ENCODE results near the gene ZNF582.
"Not testable (repeated sequence)": the region's sequence is repeated elsewhere in the genome, so short reads cannot be mapped to it uniquely, and the experiment has no call there.

Gene ZNF582

GRCh38 chr19:56351208-56351607 is 42.1 kb downstream of the ZNF582 start:
- DNase-seq (ENCODE audit: low read depth): no peak

GRCh38 chr19:56350416-56351045 is 42.8 kb downstream of the ZNF582 start:
- DNase-seq (ENCODE audit: low read depth): no peak

- no peak for DNase-seq (ENCODE audit: low read depth)
Measured at GRCh38 chr19:56348289-56348877, 45.0 kb downstream of the ZNF582 start.

GRCh38 chr19:56347163-56347778 is 46.1 kb downstream of the ZNF582 start:
- no peak for DNase-seq (ENCODE audit: low read depth)

GRCh38 chr19:56341948-56342347 is 51.4 kb downstream of the ZNF582 start:
- no peak for DNase-seq (ENCODE audit: low read depth)

DNA sequence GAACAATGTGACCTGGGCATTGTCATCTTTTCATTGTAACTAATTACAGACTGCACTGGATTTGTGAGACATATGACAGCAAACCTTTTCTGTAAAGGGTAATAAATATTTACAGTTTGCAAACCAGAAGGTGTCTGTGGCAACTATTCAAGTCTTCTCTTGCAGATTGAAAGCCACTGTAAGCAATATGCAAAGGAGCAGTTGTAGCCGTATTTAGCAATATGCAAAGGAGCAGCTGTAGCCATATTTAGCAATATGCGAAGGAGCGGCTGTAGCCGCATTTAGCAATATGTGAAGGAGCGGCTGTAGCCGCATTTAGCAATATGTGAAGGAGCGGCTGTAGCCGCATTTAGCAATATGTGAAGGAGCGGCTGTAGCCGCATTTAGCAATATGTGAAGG is 54.3 kb downstream of the ZNF582 start:
- DNase-seq (ENCODE audit: low read depth): not testable (repeated sequence)

GRCh38 chr19:56337077-56337476 is 56.3 kb downstream of the ZNF582 start:
- not testable (repeated sequence) for DNase-seq (ENCODE audit: low read depth)

GRCh38 chr19:56335371-56335770 is 58.0 kb downstream of the ZNF582 start:
- DNase-seq (ENCODE audit: low read depth): not testable (repeated sequence)

- DNase-seq (ENCODE audit: low read depth): no peak
Measured at GRCh38 chr19:56333506-56333905, 59.8 kb downstream of the ZNF582 start.
